WERI-Rb-1 (cell line): ENCODE results near the gene IGLL1.
A peak's percentile ranks its signal among the peaks of the same experiment; 100 is the strongest.
"Not testable (repeated sequence)": the region's sequence is repeated elsewhere in the genome, so short reads cannot be mapped to it uniquely, and the experiment has no call there.

ENCODE experiments used
- DNase-seq: peaks from one replicate; pipeline ENCODE4 v3.0.0-alpha.2; 2020
- H3K27ac ChIP-seq: fragments of 250-450 bp; sonication (Bioruptor Pico); 2 replicates; pipeline ENCODE4 v1.5.1; 2020; ENCODE audit warnings: mild to moderate bottlenecking, moderate library complexity
- H3K27me3 ChIP-seq: fragments of 250-450 bp; sonication (Bioruptor Pico); 2 replicates; pipeline ENCODE4 v1.5.1; 2021; ENCODE audit warnings: mild to moderate bottlenecking, low read depth, moderate library complexity; ENCODE audit not compliant: insufficient read depth, severe bottlenecking
- H3K36me3 ChIP-seq: fragments of 250-450 bp; sonication (Bioruptor Pico); 2 replicates; pipeline ENCODE4 v1.5.1; 2020; ENCODE audit warnings: mild to moderate bottlenecking, moderate library complexity
- H3K4me3 ChIP-seq: 2 replicates; pipeline ENCODE4 v1.5.1; 2011; ENCODE audit warnings: low read depth, mild to moderate bottlenecking, control low read depth, low read length
- H3K9me3 ChIP-seq: fragments of 250-450 bp; sonication (Bioruptor Pico); 2 replicates; pipeline ENCODE4 v1.5.1; 2021; ENCODE audit warnings: mild to moderate bottlenecking, moderate library complexity; ENCODE audit not compliant: severe bottlenecking
- CTCF ChIP-seq: IDR thresholded peaks from 2 replicates; pipeline ENCODE4 v1.5.1; 2011; ENCODE audit warnings: low read depth, mild to moderate bottlenecking, control low read depth, inconsistent platforms, low read length

IGLL1 gene

GRCh38 chr22:23536821-23537345 lies 43.2 kb downstream of the IGLL1 start:
- Histone ChIP-seq H3K27me3 (no peaks in the 10 kb centered on the region), H3K4me3 (no peak overlapping the region), H3K9me3 (no peaks in the 10 kb centered on the region), H3K27ac (peak overlapping the region; percentile 3; the same call in 1 of the 2 replicates), H3K36me3 (no peaks in the 10 kb centered on the region)
- TF ChIP-seq CTCF, result no peak
- DNase-seq, result peak; percentile 2

- H3K27me3 ChIP-seq, H3K9me3 ChIP-seq, H3K36me3 ChIP-seq, H3K4me3 ChIP-seq: not testable (repeated sequence)
- H3K27ac ChIP-seq, result peak overlapping the region; percentile 61
- peak; percentile 74 for DNase-seq
Observed at GRCh38 chr22:23535790-23536661, 44.1 kb downstream of the IGLL1 start.

GRCh38 chr22:23534851-23535717 lies 45.0 kb downstream of the IGLL1 start:
- no peak for TF ChIP-seq CTCF
- Histone ChIP-seq H3K36me3 (no peaks in the 10 kb centered on the region), H3K27ac (peak overlapping the region; percentile 61), H3K27me3 (no peaks in the 10 kb centered on the region), H3K9me3 (no peaks in the 10 kb centered on the region), H3K4me3 (no peak overlapping the region)
- DNase-seq, result peak; percentile 6

- no peaks in the 10 kb centered on the region for H3K36me3 ChIP-seq
- H3K4me3 ChIP-seq, result no peak overlapping the region
- no peaks in the 10 kb centered on the region for H3K27me3 ChIP-seq
- no peak for TF ChIP-seq CTCF
- DNase-seq, result no peak
- H3K27ac ChIP-seq, result peak overlapping the region; percentile 37
- no peaks in the 10 kb centered on the region for H3K9me3 ChIP-seq
Observed at GRCh38 chr22:23534201-23534850, 45.8 kb downstream of the IGLL1 start.

- Histone ChIP-seq H3K27ac (peak overlapping the region; percentile 56), H3K36me3 (no peaks in the 10 kb centered on the region), H3K27me3 (no peaks in the 10 kb centered on the region), H3K4me3 (no peak overlapping the region), H3K9me3 (no peaks in the 10 kb centered on the region)
- no peak for TF ChIP-seq CTCF
- no peak for DNase-seq
Observed at GRCh38 chr22:23533771-23534191, 46.3 kb downstream of the IGLL1 start.
